GM10266 (cell line): ENCODE data around the gene BMPR1A.
A peak's percentile ranks its signal among the peaks of the same experiment; 100 is the strongest.

Experiments used
- DNase-seq: peaks from one replicate; pipeline ENCODE4 v3.0.0; 2012; ENCODE audit errors: extremely low spot score
- CTCF ChIP-seq: IDR thresholded peaks from 2 replicates; pipeline ENCODE4 v1.5.1; 2012; ENCODE audit warnings: mild to moderate bottlenecking, low read depth; ENCODE audit not compliant: control insufficient read depth, insufficient read depth; ENCODE audit errors: missing control alignments

BMPR1A gene

GRCh38 chr10:86802473-86803108 is 46.2 kb downstream of the BMPR1A start:
- no peak for TF ChIP-seq CTCF
- DNase-seq, result peak; percentile 23

GRCh38 chr10:86803156-86803555 is 46.7 kb downstream of the BMPR1A start:
- DNase-seq, result no peak
- TF ChIP-seq CTCF, result no peak

GRCh38 chr10:86804805-86805204 is 48.4 kb downstream of the BMPR1A start:
- DNase-seq, result no peak
- TF ChIP-seq CTCF, result no peak

GRCh38 chr10:86813101-86813500 is 56.7 kb downstream of the BMPR1A start:
- TF ChIP-seq CTCF, result no peak
- DNase-seq, result no peak

GRCh38 chr10:86813982-86814381 is 57.6 kb downstream of the BMPR1A start:
- DNase-seq, result no peak
- no peak for TF ChIP-seq CTCF

GRCh38 chr10:86815035-86815617 is 58.7 kb downstream of the BMPR1A start:
- DNase-seq, result no peak
- no peak for TF ChIP-seq CTCF

GRCh38 chr10:86815640-86816039 is 59.2 kb downstream of the BMPR1A start:
- DNase-seq, result no peak
- no peak for TF ChIP-seq CTCF
